Stomach (tissue), 4 donors: ENCODE measurements around the gene ALG1L2.
"Not testable (repeated sequence)": the region's sequence is repeated elsewhere in the genome, so short reads cannot be mapped to it uniquely, and the experiment has no call there.

Source experiments
- CTCF ChIP-seq, 7 experiments: fragments of 450-650 bp in 4 of 7; fragments of 200-600 bp in 3 of 7; sonication (generic) in 3 of 7; IDR thresholded peaks; one replicate each; pipeline ENCODE4 v1.5.1; 2016 to 2019; ENCODE audit warnings: antibody characterized with exemption in 7 of 7, control low read depth in 2 of 7, mild to moderate bottlenecking in 1 of 7
- EP300 ChIP-seq: sonication (generic); formaldehyde crosslinking; IDR thresholded peaks from one replicate; pipeline ENCODE4 v1.6.1; 2017; ENCODE audit warnings: antibody characterized with exemption
- POLR2A ChIP-seq, 4 donors: fragments of 450-650 bp; IDR thresholded peaks; one replicate each; pipeline ENCODE4 v1.6.1; 2016; ENCODE audit warnings: antibody characterized with exemption in 4 of 4, control low read depth in 2 of 4, mild to moderate bottlenecking in 1 of 4, moderate library complexity in 1 of 4
- POLR2AphosphoS5 ChIP-seq, 3 donors: sonication (generic); formaldehyde crosslinking; IDR thresholded peaks; one replicate each; pipeline ENCODE4 v1.6.1; 2016; ENCODE audit warnings: antibody characterized with exemption in 3 of 3

- not testable (repeated sequence) for TF ChIP-seq POLR2A (IDR thresholded peaks at IDR 0.05); CTCF (IDR thresholded peaks at IDR 0.05); POLR2AphosphoS5 (IDR thresholded peaks at IDR 0.05); EP300
Measured at GRCh38 chr3:130107333-130107995, 25.8 kb downstream of the ALG1L2 start.
